C4-2B (cell line): ENCODE data around the gene CTNNA1.

ENCODE experiments used
- H3K27ac ChIP-seq: fragments of 450-650 bp; 2 replicates; pipeline ENCODE4 v1.5.1; 2017
- CTCF ChIP-seq: fragments of 450-650 bp; conservative IDR thresholded peaks from 2 replicates; pipeline ENCODE4 v1.5.1; 2017; ENCODE audit warnings: mild to moderate bottlenecking
- ZFX ChIP-seq: fragments of 450-650 bp; IDR thresholded peaks from 2 replicates; pipeline ENCODE4 v1.6.1; 2017

The CTNNA1 gene

GRCh38 chr5:138884554-138884953 is 131.3 kb downstream of the CTNNA1 start:
- TF ChIP-seq ZFX: no peak
- TF ChIP-seq CTCF: no peak
- H3K27ac ChIP-seq: no peak overlapping the region

GRCh38 chr5:138889994-138890393 is 136.8 kb downstream of the CTNNA1 start:
- no peak for TF ChIP-seq CTCF
- TF ChIP-seq ZFX: no peak
- H3K27ac ChIP-seq: no peak overlapping the region

DNA sequence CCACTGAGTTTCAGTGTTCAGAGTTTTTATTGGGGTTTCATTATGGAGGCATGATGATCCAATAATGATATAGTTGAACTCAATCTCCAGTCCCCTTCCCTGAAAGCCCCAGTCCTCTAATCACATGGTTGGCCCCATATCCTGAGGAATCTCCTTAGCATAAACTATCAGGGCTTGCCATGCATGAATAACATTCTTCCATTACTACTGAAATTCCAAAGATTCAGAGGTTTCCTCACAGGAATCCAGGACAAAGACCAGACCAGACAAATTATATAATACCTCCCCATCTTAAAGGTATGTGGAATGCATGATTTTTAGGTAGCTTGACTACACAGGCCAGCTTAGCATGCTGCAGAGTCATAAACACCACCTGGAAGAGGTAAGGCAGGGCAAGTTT is 137.4 kb downstream of the CTNNA1 start:
- TF ChIP-seq ZFX (no peak), CTCF (no peak)
- no peak overlapping the region for H3K27ac ChIP-seq

- no peak for TF ChIP-seq ZFX
- no peak for TF ChIP-seq CTCF
Observed at GRCh38 chr5:138895918-138896317, 142.7 kb downstream of the CTNNA1 start.

GRCh38 chr5:138898299-138898698 is 145.1 kb downstream of the CTNNA1 start:
- TF ChIP-seq CTCF (no peak), ZFX (no peak)
- H3K27ac ChIP-seq: no peak overlapping the region

More at GRCh38 chr5:138895918-138896317, 142.7 kb downstream of the CTNNA1 start:
- no peak overlapping the region for H3K27ac ChIP-seq

- H3K27ac ChIP-seq: no peak overlapping the region
- no peak for TF ChIP-seq ZFX
- TF ChIP-seq CTCF: no peak
Observed at GRCh38 chr5:138898742-138899141, 145.5 kb downstream of the CTNNA1 start.

- TF ChIP-seq ZFX: no peak
- TF ChIP-seq CTCF: no peak
- H3K27ac ChIP-seq: no peak overlapping the region
Observed at GRCh38 chr5:138900281-138900965, 147.2 kb downstream of the CTNNA1 start.
